ENCODE measurements around the gene CBY2.
"Not testable (repeated sequence)": the region's sequence is repeated elsewhere in the genome, so short reads cannot be mapped to it uniquely, and the experiment has no call there.

The CBY2 gene

DNA sequence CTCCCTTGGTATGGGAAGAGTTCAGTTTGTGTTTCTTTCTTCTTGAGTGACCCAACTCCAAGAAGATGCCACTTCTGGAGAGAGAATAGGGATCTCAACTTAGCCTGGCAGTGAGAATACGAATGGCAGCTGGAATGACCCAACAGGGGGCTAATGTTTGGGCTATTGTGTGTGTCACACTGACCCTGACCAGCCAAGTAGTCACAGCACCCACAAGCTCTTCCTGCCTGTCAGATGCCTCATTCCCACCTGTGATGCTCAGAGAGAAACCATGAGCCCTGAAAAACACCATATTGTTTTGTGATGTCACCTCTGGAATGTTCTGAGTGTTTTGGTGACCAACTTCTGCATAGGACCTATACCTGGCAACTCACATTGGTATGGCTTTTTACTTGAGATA lies at the start of gene CBY2:
Gene CBY2, plus strand, starts transcription at position 233 of the 400 bp plus-strand sequence. Its CDS starts 71 bp downstream, at position 304.
- no peak for DNase-seq

DNA sequence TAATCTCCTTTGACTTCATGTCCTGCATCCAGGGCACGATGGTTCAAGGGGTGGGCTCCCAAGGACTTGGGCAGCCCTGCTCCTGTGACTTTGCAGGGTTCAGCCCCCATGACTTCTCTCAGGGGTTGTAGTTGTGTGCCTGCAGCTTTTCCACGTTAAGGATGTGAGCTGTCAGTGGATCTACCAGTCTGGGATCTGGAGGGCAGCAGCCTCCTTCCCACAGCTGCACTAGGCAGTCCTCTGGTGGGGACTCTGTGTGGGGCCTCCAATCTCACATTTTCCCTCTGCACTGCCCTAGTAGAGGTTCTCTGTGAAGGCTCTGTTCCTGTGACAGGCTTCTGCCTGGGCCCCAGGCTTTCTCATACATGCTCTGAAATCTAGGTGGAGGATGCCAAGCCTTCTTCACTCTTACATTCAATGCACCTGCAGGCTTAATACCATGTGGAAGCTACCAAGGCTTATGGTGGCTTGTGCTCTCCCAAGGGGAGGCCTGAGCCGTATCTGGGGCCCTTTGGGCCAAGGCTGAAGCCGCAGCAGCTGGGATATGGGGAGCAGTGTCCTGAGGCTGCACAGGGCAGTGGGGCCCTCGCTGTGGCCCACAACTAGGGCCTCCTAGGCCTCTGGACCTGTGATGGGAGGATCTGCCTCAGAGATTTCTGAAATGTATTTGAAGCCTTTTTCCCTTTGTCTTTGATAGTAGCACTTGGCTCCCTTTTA lies 47.3 kb upstream of the CBY2 start:
- no peak for DNase-seq

DNA sequence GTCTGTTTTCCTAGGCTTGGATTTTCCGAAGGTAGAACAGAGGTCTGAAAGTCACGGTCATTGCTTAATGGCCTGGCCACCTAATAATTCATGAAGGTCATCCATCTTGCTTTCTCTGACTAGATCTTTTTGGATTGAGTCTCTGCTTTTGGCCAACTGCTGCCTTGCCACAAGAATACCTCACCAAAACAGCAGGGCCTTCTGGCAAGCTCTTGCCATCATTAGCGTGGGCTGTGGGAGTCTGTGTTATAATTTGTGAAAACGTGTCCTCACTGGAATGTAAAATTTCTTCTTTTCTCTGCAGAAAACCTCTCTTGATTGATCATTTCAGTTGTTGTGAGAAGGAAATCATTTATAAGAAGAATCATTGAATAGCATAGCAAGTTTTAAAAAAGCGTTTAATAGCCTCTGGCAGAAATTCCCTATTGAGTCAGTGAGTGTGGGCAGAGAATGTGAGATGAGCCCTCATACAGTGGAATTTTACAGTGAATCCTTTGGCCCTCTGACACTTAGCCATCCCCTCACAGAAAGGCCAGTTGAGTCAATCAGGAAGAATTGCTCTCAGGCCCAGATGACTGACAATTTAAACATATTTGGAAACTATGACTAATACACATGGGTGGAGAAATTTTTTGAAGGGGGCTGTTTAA lies 43.4 kb upstream of the CBY2 start:
- no peak for DNase-seq

- DNase-seq: no peak
Measured at GRCh38 chr13:45659536-45659935, 42.6 kb upstream of the CBY2 start.

GRCh38 chr13:45660458-45660857 lies 41.7 kb upstream of the CBY2 start:
- not testable (repeated sequence) for DNase-seq

GRCh38 chr13:45662162-45662561 lies 40.0 kb upstream of the CBY2 start:
- no peak for DNase-seq

- DNase-seq: not testable (repeated sequence)
Measured at GRCh38 chr13:45662903-45663302, 39.2 kb upstream of the CBY2 start.

GRCh38 chr13:45669626-45670025 lies 32.5 kb upstream of the CBY2 start:
- not testable (repeated sequence) for DNase-seq

DNA sequence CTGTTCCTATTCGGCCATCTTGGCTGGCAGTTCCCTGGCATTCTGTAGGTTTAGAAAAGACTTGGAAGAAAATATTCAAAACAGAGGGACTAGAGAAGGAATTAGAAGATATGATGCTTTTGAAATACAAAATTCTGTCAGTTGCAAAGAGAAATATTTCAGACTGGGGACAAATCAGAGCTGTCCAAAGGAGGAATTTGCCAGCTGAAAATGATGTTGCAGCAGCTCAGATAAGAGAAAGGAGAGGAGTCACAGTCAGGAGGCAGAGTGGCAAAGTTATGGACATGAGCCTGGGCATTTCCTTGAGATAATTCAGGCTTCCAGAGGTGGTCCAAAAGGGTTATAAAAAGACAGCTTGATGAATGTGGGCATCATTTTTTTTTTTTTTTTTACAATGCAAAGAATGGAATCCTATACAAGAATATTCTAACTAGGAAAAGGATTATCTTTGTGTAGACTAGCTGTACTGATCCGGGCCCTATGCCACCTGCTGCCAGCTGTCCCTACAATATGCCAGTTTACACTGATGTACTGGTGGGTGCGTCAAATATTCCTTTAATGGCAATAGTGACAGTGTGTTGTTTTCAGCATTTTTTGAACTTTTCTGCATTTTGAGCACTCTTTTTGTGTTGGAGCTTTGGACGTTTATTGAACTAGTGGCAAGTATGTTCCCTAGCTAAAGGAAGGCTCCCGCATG lies 31.8 kb upstream of the CBY2 start:
- no peak for DNase-seq

DNA sequence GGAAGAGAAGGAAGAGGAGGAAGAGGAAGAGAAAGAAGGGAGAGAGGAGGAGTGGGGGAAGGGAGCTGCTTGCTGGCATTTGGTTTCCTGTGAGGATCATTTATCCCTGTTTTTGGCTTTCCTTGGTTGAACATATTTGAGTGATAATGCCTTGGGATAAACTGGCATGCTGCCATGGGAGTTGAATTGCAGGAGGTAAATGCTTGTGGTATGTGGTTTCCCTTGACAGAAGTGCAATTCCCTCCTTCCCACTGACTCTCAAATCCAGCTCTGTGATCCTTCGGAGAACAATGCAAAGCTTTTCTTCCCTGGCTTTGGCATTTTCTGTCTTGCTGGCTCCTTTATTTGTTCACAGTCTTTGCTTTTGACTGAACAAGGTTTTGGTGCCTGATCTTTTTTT lies 27.2 kb upstream of the CBY2 start:
- no peak for DNase-seq

DNA sequence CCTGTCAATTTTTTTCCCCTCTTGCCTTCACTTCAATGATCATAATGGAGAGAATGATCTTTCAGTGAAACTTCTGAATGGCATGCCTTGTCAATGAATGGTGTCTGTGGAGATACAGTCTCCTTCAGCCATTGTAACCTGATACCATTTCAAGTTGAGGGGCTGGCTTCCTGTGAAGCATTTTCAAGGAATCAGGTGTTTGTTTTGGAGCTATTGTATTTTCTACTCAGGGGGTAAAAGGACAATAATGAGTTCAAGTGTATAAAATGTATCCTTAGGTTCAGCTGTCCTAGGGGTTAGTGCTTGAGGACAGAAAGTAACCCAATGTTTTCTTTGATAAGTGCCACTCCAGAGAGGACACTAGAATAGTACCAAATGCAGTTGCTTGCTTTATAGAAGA lies 23.8 kb upstream of the CBY2 start:
- no peak for DNase-seq

- no peak for DNase-seq
Measured at GRCh38 chr13:45681113-45681512, 21.0 kb upstream of the CBY2 start.

GRCh38 chr13:45682494-45683008 lies 19.6 kb upstream of the CBY2 start:
- no peak for DNase-seq

DNA sequence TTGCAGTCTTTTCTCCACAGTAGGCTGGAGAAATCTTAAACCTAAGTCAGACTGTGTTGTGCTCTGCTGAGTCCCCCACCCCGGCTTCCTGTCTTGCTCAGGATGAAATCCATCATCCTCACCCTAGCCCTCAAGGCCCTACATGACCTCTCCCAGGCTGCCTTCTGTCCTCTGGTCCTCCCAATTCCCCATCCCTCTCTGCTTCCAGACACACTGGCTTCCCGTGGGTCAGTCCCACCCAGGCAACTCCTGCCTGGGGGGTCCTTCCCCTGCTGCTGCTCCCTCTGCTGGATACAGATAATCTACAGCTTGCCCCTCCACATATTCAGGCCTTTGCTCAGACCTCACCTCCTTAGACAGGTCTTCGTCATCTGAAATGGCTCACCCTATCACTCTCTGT lies 18.4 kb upstream of the CBY2 start:
- DNase-seq: no peak

- no peak for DNase-seq
Measured at GRCh38 chr13:45688577-45688976, 13.5 kb upstream of the CBY2 start.

DNA sequence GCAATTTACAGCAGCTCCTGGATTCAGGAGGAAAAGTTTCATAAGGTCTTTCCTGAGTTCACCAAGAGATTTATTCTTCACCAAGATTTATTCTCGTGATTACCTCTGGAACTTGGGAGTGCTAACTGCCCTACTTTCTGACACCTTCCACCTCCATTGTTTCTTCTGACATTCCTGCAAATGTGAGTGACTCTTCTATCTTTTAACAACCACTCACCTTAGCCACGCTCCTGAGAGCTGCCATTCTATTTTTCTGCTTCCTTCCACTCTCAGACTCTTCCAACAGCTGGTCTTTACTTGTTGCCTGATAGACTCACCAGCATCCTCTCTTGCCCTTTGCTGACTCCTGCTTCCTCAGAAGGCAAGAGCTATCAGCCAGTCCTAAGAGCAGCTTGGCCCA lies 11.5 kb upstream of the CBY2 start:
- no peak for DNase-seq

DNA sequence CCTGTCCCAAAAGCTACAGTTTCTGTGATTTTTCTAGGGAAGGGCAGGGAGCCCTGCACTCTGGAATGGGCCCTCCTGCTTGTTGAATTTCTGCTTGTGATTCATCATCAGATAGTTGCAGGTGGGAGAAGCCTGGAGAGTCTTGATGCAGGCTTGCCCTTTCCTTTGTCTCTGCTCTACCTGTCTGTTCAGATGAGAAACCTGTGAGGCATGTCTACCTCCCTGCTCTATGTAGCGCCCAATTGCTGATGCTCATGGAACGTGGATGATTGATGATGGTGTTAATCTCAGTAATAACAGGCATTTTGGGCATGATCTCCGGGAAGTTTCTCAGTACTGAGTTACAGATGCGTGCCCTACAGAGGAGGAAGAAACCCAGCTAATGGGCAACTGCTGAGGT lies 10.9 kb upstream of the CBY2 start:
- no peak for DNase-seq

- DNase-seq: no peak
Measured at GRCh38 chr13:45691667-45692066, 10.5 kb upstream of the CBY2 start.

- DNase-seq: no peak
Measured at GRCh38 chr13:45695198-45695730, 6.9 kb upstream of the CBY2 start.

- DNase-seq: no peak
Measured at GRCh38 chr13:45696610-45697226, 5.4 kb upstream of the CBY2 start.

DNA sequence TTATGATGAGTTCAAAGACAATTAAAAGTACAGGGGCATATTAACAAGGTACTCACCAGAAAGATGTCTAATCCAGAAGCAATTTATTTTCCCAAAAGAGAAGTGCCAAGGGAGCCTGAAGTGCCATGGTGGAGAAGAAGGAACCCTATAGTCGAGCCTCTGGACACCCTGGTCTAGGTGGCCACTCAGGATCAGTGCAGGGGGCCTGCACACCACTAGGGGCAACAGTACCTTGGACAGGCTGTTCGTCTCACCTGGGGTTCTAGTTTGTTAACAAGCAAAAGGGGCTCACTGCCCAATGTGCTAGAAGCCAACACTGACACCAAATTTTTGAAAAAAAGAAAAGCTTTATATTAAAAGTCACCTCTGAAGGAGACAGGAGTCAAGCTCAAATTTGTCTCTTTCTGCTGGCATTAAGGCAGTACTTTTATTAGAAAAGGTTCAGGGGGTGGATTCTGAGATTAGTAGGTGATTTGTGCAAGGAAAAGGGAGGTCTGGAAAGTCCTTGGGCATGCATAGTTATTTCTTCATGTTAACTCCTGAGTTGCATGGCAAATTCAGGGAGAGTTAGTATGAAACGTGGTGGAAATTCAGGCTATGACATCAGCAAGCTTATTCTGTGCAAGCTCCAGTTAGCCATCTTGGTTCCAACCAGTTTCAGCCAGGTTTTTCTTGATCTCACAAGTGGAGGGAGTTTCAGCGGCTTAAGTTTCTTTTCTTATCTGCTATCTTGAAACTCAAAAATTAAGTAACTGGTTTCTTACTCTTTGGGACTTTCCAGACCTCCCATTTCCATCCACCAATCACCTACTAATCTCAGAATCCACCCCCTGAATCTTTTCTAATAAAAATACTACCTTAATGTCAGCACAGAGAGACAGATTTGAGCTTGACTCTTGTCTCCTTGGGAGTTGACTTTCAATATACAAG lies 884 bp upstream of the CBY2 start:
- DNase-seq: no peak

DNA sequence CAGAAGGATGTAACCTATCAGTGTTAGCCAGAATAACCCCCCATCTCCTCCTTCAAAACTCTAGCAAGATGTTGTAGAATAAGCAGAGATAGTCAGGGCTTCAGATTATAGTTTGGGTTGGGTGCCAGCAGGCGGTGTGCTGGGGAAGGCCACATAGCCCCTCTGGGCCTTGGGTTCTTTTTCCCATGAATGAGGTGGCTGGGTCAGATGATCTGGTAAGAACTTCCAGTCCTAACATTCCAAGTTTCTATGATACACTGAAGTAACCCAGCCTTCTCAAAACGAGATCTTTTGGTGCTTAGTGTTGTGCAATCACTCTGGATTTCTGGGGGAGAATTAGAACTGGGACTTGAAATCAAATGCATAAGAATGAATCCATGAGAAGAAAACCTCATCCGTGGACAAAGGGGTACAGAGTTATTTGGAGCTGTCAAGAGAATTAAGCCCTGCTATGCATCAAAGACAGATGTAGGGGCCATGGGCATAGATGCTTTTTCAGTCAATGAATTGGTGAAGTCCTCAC lies 810 bp downstream of the CBY2 start:
- no peak for DNase-seq
